MM.1S (cell line): ENCODE results near the gene DGKA.

Experiments
- DNase-seq: peaks from one replicate; pipeline ENCODE4 v3.0.0-alpha.2; 2015
- H2AFZ ChIP-seq: fragments of 300-600 bp; sonication (generic); 2 replicates; pipeline ENCODE4 v1.6.0; 2016; ENCODE audit warnings: antibody characterized with exemption, low read length
- H3F3A ChIP-seq: fragments of 300-600 bp; sonication (generic); 2 replicates; pipeline ENCODE4 v1.6.1; 2016; ENCODE audit warnings: mild to moderate bottlenecking, antibody characterized with exemption, low read length, moderate library complexity, mixed read lengths; ENCODE audit not compliant: insufficient read depth
- H3K27ac ChIP-seq: fragments of 300-600 bp; sonication (generic); 2 replicates; pipeline ENCODE4 v1.5.1; 2016; ENCODE audit warnings: mild to moderate bottlenecking, low read length
- H3K27me3 ChIP-seq: fragments of 300-600 bp; sonication (generic); replicated peaks from 2 replicates; pipeline ENCODE4 v1.6.0; 2016; ENCODE audit warnings: low read length; ENCODE audit not compliant: insufficient read depth
- H3K36me3 ChIP-seq: fragments of 300-600 bp; sonication (generic); replicated peaks from 2 replicates; pipeline ENCODE4 v1.6.1; 2016; ENCODE audit warnings: mild to moderate bottlenecking, low read length, mixed read lengths; ENCODE audit not compliant: insufficient read depth
- H3K4me1 ChIP-seq: fragments of 300-600 bp; sonication (generic); 2 replicates; pipeline ENCODE4 v1.6.1; 2016; ENCODE audit warnings: low read length, mixed read lengths
- H3K4me2 ChIP-seq: fragments of 300-600 bp; sonication (generic); 2 replicates; pipeline ENCODE4 v1.6.0; 2016; ENCODE audit warnings: low read depth, low read length
- H3K4me3 ChIP-seq: fragments of 300-600 bp; sonication (generic); 2 replicates; pipeline ENCODE4 v1.5.1; 2016; ENCODE audit warnings: low read length, mixed read lengths
- H3K79me2 ChIP-seq: fragments of 300-600 bp; sonication (generic); 2 replicates; pipeline ENCODE4 v1.6.1; 2016; ENCODE audit warnings: mixed run types, low read length, mixed read lengths
- H3K9ac ChIP-seq: fragments of 300-600 bp; sonication (generic); 2 replicates; pipeline ENCODE4 v1.6.1; 2016; ENCODE audit warnings: low read length, mixed read lengths
- H3K9me2 ChIP-seq: fragments of 300-600 bp; sonication (generic); replicated peaks from 2 replicates; pipeline ENCODE4 v1.6.1; 2016; ENCODE audit warnings: mild to moderate bottlenecking, low read length, mixed read lengths; ENCODE audit not compliant: insufficient read depth
- H3K9me3 ChIP-seq: fragments of 300-600 bp; sonication (generic); replicated peaks from 2 replicates; pipeline ENCODE4 v1.6.1; 2016; ENCODE audit warnings: mild to moderate bottlenecking, low read length, mixed read lengths; ENCODE audit not compliant: insufficient read depth
- H4K20me1 ChIP-seq: fragments of 300-600 bp; sonication (generic); 2 replicates; pipeline ENCODE4 v1.6.1; 2016; ENCODE audit warnings: mild to moderate bottlenecking, low read length, moderate library complexity, mixed read lengths; ENCODE audit not compliant: insufficient read depth
- CTCF ChIP-seq: fragments of 300-600 bp; sonication (generic); IDR thresholded peaks from 2 replicates; pipeline ENCODE4 v1.5.1; 2016; ENCODE audit warnings: antibody characterized with exemption, low read length, mixed read lengths
- EZH2 ChIP-seq: fragments of 300-600 bp; sonication (generic); optimal IDR thresholded peaks from 2 replicates; pipeline ENCODE3; 2017; ENCODE audit warnings: low read depth, mild to moderate bottlenecking, antibody characterized with exemption, low read length, mixed read lengths
- EZH2phosphoT487 ChIP-seq: fragments of 300-600 bp; sonication (generic); IDR thresholded peaks from 2 replicates; pipeline ENCODE4 v1.6.1; 2018; ENCODE audit warnings: antibody characterized with exemption, low read length

Gene DGKA

GRCh38 chr12:55893723-55894122, 37.2 kb upstream of the DGKA start:
- H3K9me2 ChIP-seq = no peaks in the 10 kb centered on the region
- H3K4me3 ChIP-seq = no peak overlapping the region
- H3K36me3 ChIP-seq = no peaks in the 10 kb centered on the region
- H4K20me1 ChIP-seq = no peaks in the 10 kb centered on the region
- no peaks in the 10 kb centered on the region for H3F3A ChIP-seq
- TF ChIP-seq EZH2 (no peak), CTCF (no peak), EZH2phosphoT487 (no peak)
- H3K27ac ChIP-seq = no peak overlapping the region
- H3K4me1 ChIP-seq = no peaks in the 10 kb centered on the region
- no peak overlapping the region for H3K9ac ChIP-seq
- no peaks in the 10 kb centered on the region for H3K27me3 ChIP-seq
- H3K79me2 ChIP-seq = no peaks in the 10 kb centered on the region
- no peaks in the 10 kb centered on the region for H3K9me3 ChIP-seq
- no peak for DNase-seq
- H3K4me2 ChIP-seq = no peak overlapping the region
- H2AFZ ChIP-seq = no peak overlapping the region

DNA sequence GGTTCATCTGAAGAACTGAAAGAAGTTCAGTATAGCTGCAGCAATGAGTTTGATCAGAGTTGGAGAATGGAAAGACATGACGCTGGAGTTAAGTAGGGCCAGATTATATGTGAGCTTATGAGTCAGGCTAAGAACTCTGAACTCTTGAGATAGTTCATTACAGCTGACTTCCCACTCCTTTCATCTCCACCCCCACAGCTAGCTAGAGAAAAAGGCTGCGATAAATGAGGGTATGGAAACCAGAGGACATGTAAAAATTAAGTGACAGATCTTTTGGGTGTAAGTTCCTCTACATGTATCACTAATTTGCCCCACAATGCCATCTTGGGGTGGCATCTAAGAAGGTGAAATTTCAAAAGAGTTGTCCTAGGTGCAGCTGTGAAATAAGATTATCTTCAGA, 31.9 kb upstream of the DGKA start:
- no peaks in the 10 kb centered on the region for H4K20me1 ChIP-seq
- TF ChIP-seq CTCF (no peak), EZH2 (no peak), EZH2phosphoT487 (no peak)
- DNase-seq = no peak
- H3K36me3 ChIP-seq = no peaks in the 10 kb centered on the region
- H3K9me2 ChIP-seq = no peaks in the 10 kb centered on the region
- H3K4me1 ChIP-seq = no peaks in the 10 kb centered on the region
- no peak overlapping the region for H2AFZ ChIP-seq
- no peak overlapping the region for H3K4me2 ChIP-seq
- H3F3A ChIP-seq = no peaks in the 10 kb centered on the region
- no peak overlapping the region for H3K9ac ChIP-seq
- H3K4me3 ChIP-seq = no peak overlapping the region
- no peaks in the 10 kb centered on the region for H3K79me2 ChIP-seq
- no peaks in the 10 kb centered on the region for H3K9me3 ChIP-seq
- no peaks in the 10 kb centered on the region for H3K27me3 ChIP-seq
- H3K27ac ChIP-seq = no peak overlapping the region

- Histone ChIP-seq H3K9ac (no peak overlapping the region), H3K4me1 (no peaks in the 10 kb centered on the region), H3K36me3 (no peaks in the 10 kb centered on the region)
Observed at GRCh38 chr12:55901881-55902490, 29.0 kb upstream of the DGKA start.

More at GRCh38 chr12:55901881-55902490, 29.0 kb upstream of the DGKA start:
- H3K4me3 ChIP-seq = no peak overlapping the region
- DNase-seq = no peak
- no peak overlapping the region for H3K4me2 ChIP-seq
- H2AFZ ChIP-seq = no peak overlapping the region
- H3K79me2 ChIP-seq = no peaks in the 10 kb centered on the region
- no peaks in the 10 kb centered on the region for H3K9me2 ChIP-seq
- no peaks in the 10 kb centered on the region for H4K20me1 ChIP-seq
- H3K27ac ChIP-seq = no peak overlapping the region
- H3F3A ChIP-seq = no peaks in the 10 kb centered on the region
- TF ChIP-seq EZH2phosphoT487 (no peak), CTCF (no peak), EZH2 (no peak)
- H3K27me3 ChIP-seq = no peaks in the 10 kb centered on the region
- no peaks in the 10 kb centered on the region for H3K9me3 ChIP-seq
